Stomach (tissue), 4 donors: Measurements from ENCODE around the gene SFMBT2.

Experiments
- EP300 ChIP-seq: sonication (generic); formaldehyde crosslinking; IDR thresholded peaks from one replicate; pipeline ENCODE4 v1.6.1; 2017; ENCODE audit warnings: antibody characterized with exemption
- POLR2A ChIP-seq, 4 donors: fragments of 450-650 bp; IDR thresholded peaks; one replicate each; pipeline ENCODE4 v1.6.1; 2016; ENCODE audit warnings: antibody characterized with exemption in 4 of 4, control low read depth in 2 of 4, mild to moderate bottlenecking in 1 of 4, moderate library complexity in 1 of 4
- TF ChIP-seq, protein P1 (sequence below), 7 experiments: fragments of 450-650 bp in 4 of 7; fragments of 200-600 bp in 3 of 7; sonication (generic) in 3 of 7; IDR thresholded peaks; one replicate each; pipeline ENCODE4 v1.5.1; 2016 to 2019; ENCODE audit warnings: antibody characterized with exemption in 7 of 7, control low read depth in 2 of 7, mild to moderate bottlenecking in 1 of 7

GRCh38 chr10:7449063-7449695 lies 38.3 kb upstream of the SFMBT2 start:
- TF ChIP-seq POLR2A (IDR thresholded peaks at IDR 0.05) (no peak), EP300 (no peak)
- TF ChIP-seq, protein P1, sequence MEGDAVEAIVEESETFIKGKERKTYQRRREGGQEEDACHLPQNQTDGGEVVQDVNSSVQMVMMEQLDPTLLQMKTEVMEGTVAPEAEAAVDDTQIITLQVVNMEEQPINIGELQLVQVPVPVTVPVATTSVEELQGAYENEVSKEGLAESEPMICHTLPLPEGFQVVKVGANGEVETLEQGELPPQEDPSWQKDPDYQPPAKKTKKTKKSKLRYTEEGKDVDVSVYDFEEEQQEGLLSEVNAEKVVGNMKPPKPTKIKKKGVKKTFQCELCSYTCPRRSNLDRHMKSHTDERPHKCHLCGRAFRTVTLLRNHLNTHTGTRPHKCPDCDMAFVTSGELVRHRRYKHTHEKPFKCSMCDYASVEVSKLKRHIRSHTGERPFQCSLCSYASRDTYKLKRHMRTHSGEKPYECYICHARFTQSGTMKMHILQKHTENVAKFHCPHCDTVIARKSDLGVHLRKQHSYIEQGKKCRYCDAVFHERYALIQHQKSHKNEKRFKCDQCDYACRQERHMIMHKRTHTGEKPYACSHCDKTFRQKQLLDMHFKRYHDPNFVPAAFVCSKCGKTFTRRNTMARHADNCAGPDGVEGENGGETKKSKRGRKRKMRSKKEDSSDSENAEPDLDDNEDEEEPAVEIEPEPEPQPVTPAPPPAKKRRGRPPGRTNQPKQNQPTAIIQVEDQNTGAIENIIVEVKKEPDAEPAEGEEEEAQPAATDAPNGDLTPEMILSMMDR (IDR thresholded peaks at IDR 0.05), result no peak
